Keratinocyte (primary cell): ENCODE results near the gene DCDC2.

Source experiments
- CTCF ChIP-seq, 3 experiments: IDR thresholded peaks in 1 of 3; conservative IDR thresholded peaks in 1 of 3; optimal IDR thresholded peaks in 1 of 3; 2 replicates in 2 of 3; 3 replicates in 1 of 3; pipeline versions ENCODE3 to v1.5.1; 2011; ENCODE audit warnings: low read length in 3 of 3, mild to moderate bottlenecking in 3 of 3, moderate library complexity in 2 of 3, control low read depth in 1 of 3, inconsistent platforms in 1 of 3; ENCODE audit not compliant: insufficient read depth in 2 of 3; ENCODE audit errors: extremely low read depth in 1 of 3
- EZH2 ChIP-seq: IDR thresholded peaks from one replicate; pipeline ENCODE4 v1.6.1; 2012; ENCODE audit warnings: inconsistent platforms, mild to moderate bottlenecking, low read length, moderate library complexity

- no peak for TF ChIP-seq CTCF (optimal IDR thresholded peaks at IDR 0.05 in 1 of 3, IDR thresholded peaks at IDR 0.05 in 1 of 3, conservative IDR thresholded peaks at IDR 0.05 in 1 of 3; ENCODE audit: extremely low read depth in 1 of 3, insufficient read depth in 2 of 3, low read length in 3 of 3)
- no peak for TF ChIP-seq EZH2
These were observed 129.7 kb downstream of the DCDC2 start for GRCh38 chr6:24228123-24228522.
